Sigmoid colon (tissue), 7 donors: ENCODE data around the gene GSTM5. TPM values are rescaled to one million over a fixed set of nuclear protein-coding genes. Genes with fewer than 3 reads are reported as not detected.
A peak's percentile ranks its signal among the peaks of the same experiment; 100 is the strongest.

Experiments
- DNase-seq: peaks from one replicate; pipeline ENCODE4 v3.0.0-alpha.2; 2019
- H3K27ac ChIP-seq, 4 donors: fragments of 200-600 bp; sonication (generic); one replicate each; pipeline ENCODE4 v1.5.1; 2016 to 2019; ENCODE audit warnings: mild to moderate bottlenecking in 1 of 4
- H3K27me3 ChIP-seq, 3 donors: fragments of 200-600 bp; sonication (generic); one replicate each; pipeline ENCODE4 v1.5.1; 2019; ENCODE audit warnings: mild to moderate bottlenecking in 1 of 3
- H3K36me3 ChIP-seq, 4 donors: fragments of 200-600 bp; sonication (generic); one replicate each; pipeline ENCODE4 v1.5.1; 2016 to 2019
- H3K4me1 ChIP-seq, 4 donors: fragments of 200-600 bp; sonication (generic); one replicate each; pipeline ENCODE4 v1.5.1; 2017 to 2019
- H3K4me3 ChIP-seq, 4 donors: fragments of 200-600 bp; sonication (generic); one replicate each; pipeline ENCODE4 v1.5.1; 2017 to 2019; ENCODE audit warnings: mild to moderate bottlenecking in 2 of 4, moderate library complexity in 1 of 4
- H3K9me3 ChIP-seq, 4 donors: fragments of 200-600 bp in 3 of 4; sonication (generic) in 3 of 4; one replicate each; pipeline versions ENCODE4 v1.5.1 to v1.6.1; 2013 to 2019
- CTCF ChIP-seq, 4 experiments: fragments of 450-650 bp in 3 of 4; fragments of 200-600 bp in 1 of 4; IDR thresholded peaks; one replicate each; pipeline ENCODE4 v1.5.1; 2016 to 2019; ENCODE audit warnings: antibody characterized with exemption in 4 of 4, mild to moderate bottlenecking in 3 of 4, moderate library complexity in 2 of 4
- EP300 ChIP-seq, 4 donors: sonication (generic); formaldehyde crosslinking; IDR thresholded peaks; one replicate each; pipeline ENCODE4 v1.6.1; 2017; ENCODE audit warnings: antibody characterized with exemption in 4 of 4
- POLR2A ChIP-seq, 2 donors: fragments of 450-650 bp; IDR thresholded peaks; one replicate each; pipeline ENCODE4 v1.6.1; 2016; ENCODE audit warnings: antibody characterized with exemption in 2 of 2, mild to moderate bottlenecking in 2 of 2, moderate library complexity in 2 of 2
- POLR2AphosphoS5 ChIP-seq, 4 donors: sonication (generic); formaldehyde crosslinking; IDR thresholded peaks; one replicate each; pipeline ENCODE4 v1.6.1; 2017; ENCODE audit warnings: antibody characterized with exemption in 4 of 4
- WGBS, 2 donors: extraction: QIAGEN DNeasy Blood & Tissue Kit; methylation state at CpG; one replicate each; pipeline ENCODE4 v1.1.7; 2013; 5-methylcytosine and 5-hydroxymethylcytosine counted together
- intact Hi-C: fragments of 100-400 bp; cut with DNase I; formaldehyde crosslinking; loops from one replicate; pipeline ENCODE4 v1.15.1; 2023
- polyA plus RNA-seq, 3 donors: library from polyadenylated mRNA; stranded (reverse); fragments of 200-250 nt; gene quantifications; one replicate each; pipeline ENCODE4 v1.2.3, GENCODE V29; 2013
- total RNA-seq, 4 donors: library from RNA; depleted of rRNA; stranded (reverse); fragments of >200 nt; gene quantifications; one replicate each; pipeline ENCODE4 v1.1.0, GENCODE V29; 2016
- donor health status: healthy with polysubstance abuse.
- donor health status: Bipolar disorder and iron deficiency.
- donor health status: healthy.

The GSTM5 gene
- total and polyA plus RNA-seq, 7 donors = 2.5 to 11.4 (median 3.2) TPM

GRCh38 chr1:109762039-109762585 is 50.1 kb downstream of the GSTM5 start:
- TF ChIP-seq POLR2AphosphoS5 (IDR thresholded peaks at IDR 0.05) = no peak
- TF ChIP-seq POLR2A (IDR thresholded peaks at IDR 0.05) = no peak
- TF ChIP-seq CTCF (IDR thresholded peaks at IDR 0.05) = no peak
- TF ChIP-seq EP300 (IDR thresholded peaks at IDR 0.05) = no peak
- Histone ChIP-seq H3K27ac (no peak overlapping the region), H3K9me3 (no peaks in the 10 kb centered on the region), H3K4me1 (peaks cover 0 to 23% (median 12%) of the 10 kb centered on the region in 4 donors), H3K4me3 (no peak overlapping the region), H3K36me3 (no peaks in the 10 kb centered on the region), H3K27me3 (no peaks in the 10 kb centered on the region)
- 47 to 79% methylated on average over 7 of the region's 7 CpGs for WGBS, 2 donors
- DNase-seq = no peak
- intact Hi-C loops = no loop called here

- TF ChIP-seq EP300 (IDR thresholded peaks at IDR 0.05) (no peak), POLR2A (IDR thresholded peaks at IDR 0.05) (peak in 1 of 2 donors; percentile 42)
- intact Hi-C loops = no loop called here
These were observed 51.0 kb downstream of the GSTM5 start for GRCh38 chr1:109762821-109763645.

GRCh38 chr1:109763646-109764415 is 51.8 kb downstream of the GSTM5 start, which contains the start of gene EPS8L3:
Gene EPS8L3 (minus strand): TSS chr1:109763923. CDS start chr1:109761749, 2,174 bp downstream.
- H3K27ac ChIP-seq = peak within 1 kb of the TSS in 1 of 4 donors; percentile 35

More at GRCh38 chr1:109762821-109763645, 51.0 kb downstream of the GSTM5 start:
- Histone ChIP-seq H3K27ac (peak overlapping the region in 1 of 4 donors; percentile 35), H3K4me1 (peaks cover 0 to 23% (median 12%) of the 10 kb centered on the region in 4 donors), H3K9me3 (no peaks in the 10 kb centered on the region), H3K4me3 (peak overlapping the region in 1 of 4 donors; percentile 24), H3K36me3 (no peaks in the 10 kb centered on the region), H3K27me3 (no peaks in the 10 kb centered on the region)
- peak; percentile 54 for DNase-seq
- WGBS, 2 donors = 12 to 60% methylated on average over 11 of the region's 11 CpGs

GRCh38 chr1:109764561-109765482 is 52.8 kb downstream of the GSTM5 start:
- no peak overlapping the region for H3K4me3 ChIP-seq
- intact Hi-C loops = no loop called here
- TF ChIP-seq EP300 (IDR thresholded peaks at IDR 0.05) = no peak
- no peak for TF ChIP-seq POLR2AphosphoS5 (IDR thresholded peaks at IDR 0.05)
- no peaks in the 10 kb centered on the region for H3K36me3 ChIP-seq
- DNase-seq = peak; percentile 48
- H3K4me1 ChIP-seq = peaks cover 0 to 23% (median 12%) of the 10 kb centered on the region in 4 donors
- no peaks in the 10 kb centered on the region for H3K9me3 ChIP-seq
- no peak overlapping the region for H3K27ac ChIP-seq
- no peaks in the 10 kb centered on the region for H3K27me3 ChIP-seq
- 83 to 88% methylated on average over 13 of the region's 13 CpGs for WGBS, 2 donors

More at GRCh38 chr1:109763646-109764415, 51.8 kb downstream of the GSTM5 start, which contains the start of gene EPS8L3:
- Histone ChIP-seq H3K9me3 (no peaks in the 10 kb centered on the region), H3K4me1 (peaks cover 0 to 23% (median 12%) of the 10 kb centered on the region in 4 donors), H3K27me3 (no peaks in the 10 kb centered on the region), H3K4me3 (peak within 1 kb of the TSS in 1 of 4 donors; percentile 24), H3K36me3 (no peaks in the 10 kb centered on the region)
- peak; percentile 60 for DNase-seq
- TF ChIP-seq POLR2AphosphoS5 (IDR thresholded peaks at IDR 0.05) (peak in 1 of 4 donors; percentile 51), CTCF (IDR thresholded peaks at IDR 0.05) (no peak), POLR2A (IDR thresholded peaks at IDR 0.05) (peak in 1 of 2 donors; percentile 86)
- intact Hi-C loops = no loop called here
- WGBS, 2 donors = 16 to 67% methylated on average over 11 of the region's 11 CpGs

- H3K4me1 ChIP-seq = peaks cover 0 to 22% (median 12%) of the 10 kb centered on the region in 4 donors
These were observed 53.4 kb downstream of the GSTM5 start for GRCh38 chr1:109765483-109765815.

More at GRCh38 chr1:109765483-109765815, 53.4 kb downstream of the GSTM5 start:
- WGBS, 2 donors = 75 to 89% methylated on average over 4 of the region's 4 CpGs
- intact Hi-C loops = no loop called here
- no peaks in the 10 kb centered on the region for H3K9me3 ChIP-seq
- no peaks in the 10 kb centered on the region for H3K36me3 ChIP-seq
- TF ChIP-seq CTCF (IDR thresholded peaks at IDR 0.05) = no peak
- TF ChIP-seq POLR2AphosphoS5 (IDR thresholded peaks at IDR 0.05) = no peak
- no peak for TF ChIP-seq EP300 (IDR thresholded peaks at IDR 0.05)
- TF ChIP-seq POLR2A (IDR thresholded peaks at IDR 0.05) = no peak
- no peaks in the 10 kb centered on the region for H3K27me3 ChIP-seq
- no peak overlapping the region for H3K27ac ChIP-seq
- DNase-seq = no peak
- H3K4me3 ChIP-seq = no peak overlapping the region
